GM19395 (cell line): ENCODE measurements around the gene GNGT2.
A peak's percentile ranks its signal among the peaks of the same experiment; 100 is the strongest.

Experiments
- ATAC-seq: cut with Tn5 transposase; IDR thresholded peaks from one replicate; pipeline ENCODE4 v1.9.1; 2021; ENCODE audit warnings: mild to moderate bottlenecking, moderate library complexity; ENCODE audit not compliant: unreplicated experiment

GNGT2 gene

DNA sequence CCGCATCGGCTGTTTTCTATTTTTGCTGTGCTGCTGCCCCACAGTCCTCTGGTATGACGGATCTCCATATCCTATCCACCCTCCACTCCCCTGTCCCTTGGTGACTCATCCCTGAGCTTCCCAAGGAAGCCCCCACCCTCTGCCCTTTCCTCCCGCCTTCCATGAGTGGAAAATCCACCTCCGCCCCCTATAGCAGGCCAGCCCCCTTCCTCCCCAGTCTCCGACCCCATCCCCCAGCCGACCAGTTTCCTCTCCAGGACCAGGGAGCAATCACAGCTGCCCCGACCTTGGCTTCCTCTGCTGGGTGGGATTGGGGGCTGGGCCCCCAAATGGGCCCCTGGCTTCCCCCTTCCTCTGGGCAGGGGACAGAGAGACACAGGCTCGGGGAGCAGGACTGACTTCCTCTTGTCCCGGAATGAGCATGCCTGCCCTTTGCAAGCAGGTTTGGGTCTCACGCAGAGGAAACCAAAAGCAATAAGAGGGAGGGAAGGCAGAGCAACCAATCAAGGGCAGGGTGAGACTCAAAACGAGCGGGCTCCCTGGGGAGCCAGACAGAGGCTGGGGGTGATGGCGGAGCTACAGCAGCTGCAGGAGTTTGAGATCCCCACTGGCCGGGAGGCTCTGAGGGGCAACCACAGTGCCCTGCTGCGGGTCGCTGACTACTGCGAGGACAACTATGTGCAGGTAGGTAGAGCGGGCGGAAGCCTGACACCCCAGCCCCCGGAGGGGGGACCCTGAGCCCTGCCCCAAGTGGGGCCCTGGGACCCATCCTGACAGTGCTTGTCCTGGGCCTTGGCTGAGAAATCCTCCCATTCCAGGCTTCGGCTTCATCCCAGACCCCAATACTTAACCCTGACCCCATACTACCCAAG lies at the start of gene GNGT2, which contains the start of gene ABI3:
Gene GNGT2, minus strand, starts transcription at position 417 of the 872 bp plus-strand sequence. CDS start 3,152 bp downstream, outside the sequence.
Gene ABI3, plus strand, starts transcription at position 550 of the 872 bp plus-strand sequence. Its CDS starts 18 bp downstream, at position 568.
- peak; percentile 83 for ATAC-seq

DNA sequence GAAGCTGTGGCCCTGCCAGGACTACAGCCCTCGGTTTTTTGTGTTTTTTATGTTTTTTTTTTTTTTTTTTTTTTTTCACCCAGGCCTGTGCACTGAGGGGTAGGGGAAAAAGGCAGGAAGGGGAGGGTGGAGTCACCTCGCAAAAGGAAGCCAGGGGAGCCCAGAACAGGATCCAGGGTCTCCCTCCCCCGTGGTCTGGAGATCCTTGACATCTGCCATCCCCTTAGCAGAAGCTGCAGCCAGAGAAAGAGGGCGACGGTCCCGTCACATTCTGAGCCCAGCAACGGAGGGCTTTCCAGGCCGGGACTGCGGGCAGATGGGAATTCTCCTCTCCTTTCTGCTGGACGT lies 49.3 kb upstream of the GNGT2 start:
- no peak for ATAC-seq

DNA sequence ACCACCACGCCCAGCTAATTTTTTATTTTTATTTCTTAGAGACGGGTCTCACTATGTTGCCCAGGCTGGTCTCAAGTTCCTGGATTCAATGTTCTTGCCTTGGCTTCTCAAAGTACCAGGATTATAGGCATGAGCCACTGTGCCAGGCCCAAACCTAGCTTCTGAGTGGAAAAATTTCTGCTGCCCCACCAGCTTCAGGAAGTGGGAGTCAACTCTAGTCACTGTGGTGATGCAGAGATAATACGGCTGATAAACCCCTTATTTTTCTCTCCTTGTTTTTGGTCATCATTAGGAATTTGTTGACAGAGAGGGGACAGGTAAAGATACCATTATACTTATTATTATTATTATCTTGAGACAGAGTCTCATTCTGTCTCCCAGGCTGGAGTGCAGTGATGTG lies 48.0 kb upstream of the GNGT2 start:
- ATAC-seq, result no peak

DNA sequence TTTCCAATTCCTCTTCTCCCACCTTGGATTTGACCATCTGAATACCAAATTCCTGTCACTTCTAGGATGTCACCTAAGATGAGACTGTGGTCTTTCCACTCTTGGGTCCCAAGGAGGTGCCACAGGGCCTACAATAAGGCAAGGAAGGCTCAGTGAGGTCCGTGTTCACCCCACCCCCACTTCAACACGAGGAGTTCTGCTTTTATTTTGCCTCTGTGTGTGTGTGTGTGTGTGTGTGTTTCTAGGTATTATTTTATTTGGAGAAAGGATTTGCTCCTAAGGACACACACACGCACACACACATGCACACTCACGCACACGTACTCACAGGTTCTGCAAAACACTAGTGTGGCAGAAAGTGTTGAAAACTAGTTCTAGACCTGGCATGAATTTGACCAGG lies 44.8 kb upstream of the GNGT2 start:
- ATAC-seq, result no peak

DNA sequence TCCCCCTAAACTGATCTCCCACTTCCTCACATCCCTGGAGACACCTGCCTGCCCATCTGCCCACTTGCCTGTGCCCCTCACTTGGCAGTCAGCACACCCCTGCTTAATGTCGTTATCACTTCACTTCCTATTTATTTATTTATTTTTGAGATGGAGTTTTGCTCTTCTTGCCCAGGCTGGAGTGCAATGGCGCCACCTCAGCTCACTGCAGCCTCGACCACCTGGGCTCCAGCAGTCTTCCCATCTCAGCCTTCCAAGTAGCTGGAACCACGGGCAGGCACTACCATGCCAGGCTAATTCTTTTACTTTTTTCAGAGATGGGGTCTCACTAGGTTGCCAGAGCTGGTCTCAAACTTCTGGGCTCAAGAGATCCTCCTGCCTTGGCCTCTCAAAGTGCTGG lies 43.7 kb upstream of the GNGT2 start:
- ATAC-seq, result no peak

DNA sequence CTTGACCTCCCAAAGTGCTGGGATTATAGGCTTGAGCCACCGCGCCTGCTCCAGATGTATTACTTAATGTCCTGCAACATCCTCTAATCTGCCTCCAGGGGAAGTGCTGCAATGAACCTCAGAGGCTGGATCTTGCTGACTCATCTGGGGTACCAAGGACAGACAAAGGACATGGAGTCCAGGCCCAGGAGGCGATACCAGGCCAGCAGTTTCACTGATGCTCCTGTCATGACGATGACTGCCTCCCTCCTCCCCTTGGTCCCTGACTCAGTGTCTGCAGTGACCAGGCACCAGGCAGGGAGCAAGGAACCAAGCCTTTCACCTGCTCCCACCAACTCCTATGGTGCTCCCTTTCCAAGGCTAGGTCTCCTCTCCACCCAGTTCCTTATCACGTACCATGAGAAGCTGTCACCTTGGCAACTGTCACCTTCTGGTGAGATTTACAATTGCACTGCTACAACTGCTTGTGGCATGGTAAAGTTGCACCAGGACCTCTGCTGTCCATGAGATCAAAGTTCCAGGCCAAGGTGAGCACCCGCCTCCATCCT lies 41.8 kb upstream of the GNGT2 start:
- no peak for ATAC-seq

DNA sequence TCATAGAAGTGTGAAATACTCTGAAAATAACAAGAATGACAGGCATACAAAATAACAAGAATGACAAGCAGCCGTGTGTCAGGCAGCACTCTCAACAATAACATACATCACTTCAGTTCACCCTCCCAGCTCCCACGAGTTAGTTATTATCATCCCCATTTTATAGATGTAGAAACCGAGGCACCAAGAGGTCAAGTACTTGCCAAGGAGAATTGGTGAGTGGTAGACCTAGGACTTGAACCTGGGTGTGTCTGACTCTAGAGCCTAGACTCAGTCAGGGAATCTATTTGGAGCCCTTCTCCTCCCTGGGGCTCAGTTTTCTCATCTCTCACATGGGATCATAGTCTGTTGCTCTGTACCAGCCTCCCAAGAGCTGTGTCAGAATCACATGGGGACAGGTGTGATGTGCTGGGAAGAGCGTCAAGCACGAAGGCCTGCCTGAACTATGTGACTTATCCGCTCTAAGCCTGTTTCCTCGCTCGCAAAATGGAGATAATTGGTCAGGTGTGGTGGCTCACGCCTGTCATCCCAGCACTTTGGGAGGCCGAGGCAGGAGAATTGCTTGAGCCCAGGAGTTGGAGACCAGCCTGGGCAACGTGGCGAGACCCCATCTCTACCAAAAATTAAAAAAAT lies 39.6 kb upstream of the GNGT2 start:
- ATAC-seq, result no peak

DNA sequence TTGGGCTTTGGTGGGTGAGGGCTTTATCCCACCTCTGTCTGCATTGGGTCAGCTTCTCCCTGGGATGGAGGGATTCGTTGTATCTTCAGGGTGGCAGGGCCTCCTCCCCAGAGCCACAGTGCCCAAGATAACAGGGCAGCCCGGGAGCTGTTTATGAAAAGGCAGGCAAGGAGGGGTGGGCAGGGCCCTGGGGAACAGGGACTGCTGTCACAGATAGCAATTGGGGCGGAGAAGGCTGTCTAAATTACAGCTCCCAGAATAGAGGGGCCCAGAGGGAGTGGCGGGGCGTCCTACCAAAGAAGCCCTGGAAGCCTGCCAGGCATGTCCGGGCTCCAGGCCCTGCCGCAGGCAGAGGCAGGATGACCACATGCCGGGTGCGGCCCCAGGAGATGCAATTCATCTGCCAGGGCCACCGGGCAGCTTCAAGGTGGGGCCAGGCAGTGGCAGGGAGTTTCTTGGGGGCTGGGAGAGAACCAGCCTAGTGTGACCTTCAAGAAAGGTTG lies 39.0 kb upstream of the GNGT2 start:
- ATAC-seq, result no peak

DNA sequence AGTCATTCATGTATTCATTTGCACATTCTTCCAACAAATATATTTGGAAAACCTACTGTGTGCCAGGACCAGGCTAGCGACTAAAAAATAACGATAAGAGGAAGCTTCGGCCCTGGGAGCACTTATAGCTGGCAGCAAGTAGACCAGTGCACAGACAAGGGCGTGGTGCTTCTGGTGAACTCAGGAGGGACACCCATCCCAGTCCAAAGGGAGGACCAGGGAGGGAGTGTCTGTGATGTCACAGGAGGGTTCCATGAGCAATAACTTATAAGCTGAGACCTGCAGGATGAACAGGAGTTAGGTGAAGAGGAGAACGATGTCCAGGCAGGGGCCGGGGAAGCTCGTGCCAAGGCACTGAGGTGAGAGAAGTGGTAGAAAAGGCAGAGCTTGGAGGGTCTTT lies 37.6 kb upstream of the GNGT2 start:
- no peak for ATAC-seq

DNA sequence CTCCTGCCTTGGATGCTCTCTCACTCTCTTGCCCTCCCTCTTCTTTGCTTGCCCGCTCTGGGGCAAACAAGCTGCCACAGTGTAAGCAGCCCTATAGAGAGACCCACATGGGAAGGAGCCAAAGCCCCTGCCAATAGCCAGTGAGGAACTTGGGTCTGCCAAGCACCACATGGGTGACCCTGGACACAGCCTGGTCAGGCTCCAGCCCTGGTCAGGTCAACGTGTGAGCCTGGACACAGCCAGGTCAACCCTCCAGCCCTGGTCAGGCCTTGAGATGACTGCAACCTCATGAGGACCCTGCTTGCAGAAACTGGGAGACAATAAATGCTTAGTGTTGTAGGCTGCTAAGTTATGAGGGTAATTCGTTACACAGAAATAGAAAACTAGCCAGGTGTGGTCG lies 34.5 kb upstream of the GNGT2 start:
- no peak for ATAC-seq

DNA sequence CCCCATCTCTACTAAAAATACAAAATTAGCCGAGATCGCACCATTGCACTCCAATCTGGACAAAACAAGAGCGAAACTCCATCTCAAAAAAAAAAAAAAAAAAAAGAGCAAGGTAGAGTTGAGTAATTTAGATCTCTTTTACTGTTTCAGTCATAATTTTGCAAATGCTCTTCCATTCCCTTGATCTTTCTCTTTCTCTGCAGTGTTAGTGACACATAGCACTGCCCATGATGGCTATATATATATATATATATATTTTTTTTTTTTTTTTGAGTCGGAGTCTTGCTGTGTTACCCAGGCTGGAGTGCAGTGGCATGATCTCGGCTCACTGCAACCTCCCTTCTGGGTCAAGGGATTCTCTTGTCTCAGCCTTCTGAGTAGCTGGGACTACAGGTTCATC lies 32.4 kb upstream of the GNGT2 start:
- ATAC-seq, result no peak

DNA sequence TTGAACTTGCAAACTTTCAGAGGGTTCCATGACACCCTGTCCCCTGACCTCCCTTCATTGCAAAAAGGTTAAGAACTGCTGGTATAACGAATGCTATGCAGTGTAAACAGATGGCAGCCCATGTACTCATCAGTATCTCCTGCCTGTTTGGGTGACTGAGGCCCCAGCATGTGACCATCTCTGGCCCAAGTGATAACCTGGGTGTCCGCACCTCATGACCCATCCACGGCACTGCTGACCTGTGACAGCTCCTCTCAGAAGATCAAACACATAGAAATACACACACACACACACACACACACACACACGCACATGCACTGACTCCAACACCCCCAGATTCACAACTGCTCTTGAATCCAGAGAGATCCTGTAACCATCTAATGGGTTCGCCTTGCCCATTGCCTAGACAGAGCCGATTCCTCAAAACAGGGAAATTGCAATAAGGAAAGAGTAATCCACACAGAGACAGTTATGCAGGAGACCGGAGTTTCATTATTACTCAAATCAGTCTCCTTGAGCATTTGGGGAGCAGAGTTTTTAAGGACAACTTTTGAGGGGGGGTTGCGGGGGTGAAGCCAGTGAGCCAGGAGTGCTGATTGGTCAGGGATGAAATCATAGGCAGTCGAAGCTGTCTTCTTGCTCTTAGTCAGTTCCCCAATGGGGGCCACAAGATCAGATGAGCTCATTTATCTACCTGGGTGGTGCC lies 31.5 kb upstream of the GNGT2 start:
- no peak for ATAC-seq

DNA sequence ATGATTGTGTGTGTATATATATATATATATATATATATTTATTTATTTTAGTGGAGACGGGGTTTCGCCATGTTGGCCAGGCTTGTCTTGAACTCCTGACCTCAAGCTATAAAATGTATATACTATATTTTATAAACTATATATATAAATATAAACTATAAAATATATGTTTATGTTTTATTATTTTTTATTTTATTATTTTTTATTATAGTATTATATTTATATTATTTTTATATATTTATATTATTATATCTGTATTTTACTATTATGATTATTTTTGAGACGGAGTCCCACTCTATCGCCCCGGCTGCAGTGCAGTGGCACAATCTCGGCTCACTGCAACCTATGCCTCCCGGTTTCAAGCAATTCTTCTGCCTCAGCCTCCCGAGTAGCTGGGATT lies 30.7 kb upstream of the GNGT2 start:
- ATAC-seq, result no peak

DNA sequence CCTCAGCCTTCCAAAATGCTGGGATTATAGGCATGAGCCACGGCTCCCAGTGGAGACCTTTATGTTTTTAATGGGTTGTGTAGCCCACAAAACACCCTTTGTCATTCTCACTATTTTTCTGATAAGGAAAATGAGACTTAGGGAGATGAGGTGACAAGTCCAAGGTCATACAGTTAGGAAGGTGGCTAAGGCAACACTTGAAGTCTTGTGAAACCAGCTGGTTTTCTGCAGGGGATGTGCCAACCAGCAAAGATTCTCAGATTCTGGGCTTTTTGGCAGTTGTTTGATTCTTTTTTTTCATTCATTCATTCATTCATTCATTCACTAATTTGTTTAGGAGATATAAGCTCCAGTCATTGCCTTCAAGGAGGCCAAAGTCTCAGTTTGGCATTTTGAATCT lies 30.2 kb upstream of the GNGT2 start:
- no peak for ATAC-seq

DNA sequence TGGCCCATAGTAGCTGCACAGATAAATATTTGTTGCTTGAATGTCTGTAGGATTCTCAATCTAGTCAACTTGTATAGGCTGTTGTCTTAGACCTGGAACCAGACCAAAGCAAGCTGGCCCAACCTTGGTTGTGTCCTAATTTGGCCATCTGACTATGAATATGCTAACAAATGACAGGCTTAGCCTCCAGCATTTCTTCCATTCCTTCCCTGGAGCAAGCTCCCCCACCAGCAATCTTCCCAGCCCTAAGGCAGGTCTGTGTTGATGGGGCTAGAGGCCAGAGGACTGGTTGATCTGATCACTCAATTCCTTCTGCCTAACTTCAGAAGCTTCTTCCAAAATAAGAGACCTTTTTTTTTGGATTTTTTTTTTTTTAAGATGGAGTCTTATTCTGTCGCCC lies 29.6 kb upstream of the GNGT2 start:
- no peak for ATAC-seq

DNA sequence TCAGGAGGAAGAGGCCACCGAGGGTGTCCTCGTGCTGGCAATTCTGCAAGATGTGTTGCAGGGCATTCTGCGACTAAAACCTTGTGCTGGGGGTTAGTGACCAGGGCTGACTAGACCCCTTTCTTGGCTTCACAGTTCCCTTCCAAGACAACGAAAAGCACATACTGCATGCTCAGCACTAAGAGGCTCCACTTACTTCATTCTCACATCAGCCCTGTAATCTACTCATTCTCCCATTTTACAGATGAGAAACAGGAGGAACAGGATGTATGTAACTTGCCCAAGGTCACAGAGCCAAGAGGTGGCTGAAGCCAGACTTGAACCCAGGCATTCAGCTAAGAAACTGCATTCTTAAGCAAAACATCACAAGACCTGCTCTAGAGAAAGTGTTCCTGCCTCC lies 25.5 kb upstream of the GNGT2 start:
- ATAC-seq, result no peak

DNA sequence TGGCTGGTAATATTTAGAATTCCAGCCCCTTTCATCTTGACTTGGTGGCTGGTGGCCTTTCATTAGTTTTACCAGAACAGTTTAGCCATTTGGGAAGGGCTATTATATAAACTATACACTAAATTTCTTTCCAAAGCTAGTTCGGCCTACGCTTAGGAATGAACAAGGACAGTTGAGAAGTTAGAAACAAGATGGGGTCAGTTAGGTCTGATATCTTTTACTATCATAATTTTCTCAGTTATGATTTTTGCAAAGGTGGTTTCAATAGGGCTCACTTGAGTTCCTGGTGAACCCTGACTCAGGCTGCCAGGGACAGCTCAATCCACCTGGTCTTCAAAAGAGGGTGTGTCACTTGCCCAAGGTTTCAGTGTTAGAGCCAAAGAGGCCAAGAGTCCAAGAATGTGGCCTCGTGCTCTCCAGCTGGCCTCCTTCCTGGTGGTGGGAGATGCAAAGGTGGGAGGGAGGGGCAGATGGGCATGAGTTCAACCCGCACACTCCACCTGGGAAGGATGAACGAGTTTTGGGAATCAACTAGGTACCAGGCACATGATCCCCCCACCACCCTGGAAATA lies 24.2 kb upstream of the GNGT2 start:
- no peak for ATAC-seq

DNA sequence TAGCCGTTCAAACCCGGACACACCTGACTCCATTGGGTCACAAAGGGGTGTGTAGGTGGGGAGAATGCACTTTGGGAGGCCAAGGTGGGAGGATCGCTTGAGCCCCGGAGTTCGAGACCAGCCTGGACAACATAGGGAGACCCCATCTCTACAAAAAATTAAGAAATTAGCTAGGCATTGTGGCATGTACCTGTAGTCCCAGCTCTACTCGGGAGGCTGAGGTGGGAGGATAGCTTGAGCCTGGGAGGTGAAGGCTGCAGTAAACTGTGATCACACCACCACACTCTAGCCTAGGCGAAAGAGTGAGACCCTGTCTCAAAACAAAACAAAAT lies 21.2 kb upstream of the GNGT2 start:
- ATAC-seq, result no peak

DNA sequence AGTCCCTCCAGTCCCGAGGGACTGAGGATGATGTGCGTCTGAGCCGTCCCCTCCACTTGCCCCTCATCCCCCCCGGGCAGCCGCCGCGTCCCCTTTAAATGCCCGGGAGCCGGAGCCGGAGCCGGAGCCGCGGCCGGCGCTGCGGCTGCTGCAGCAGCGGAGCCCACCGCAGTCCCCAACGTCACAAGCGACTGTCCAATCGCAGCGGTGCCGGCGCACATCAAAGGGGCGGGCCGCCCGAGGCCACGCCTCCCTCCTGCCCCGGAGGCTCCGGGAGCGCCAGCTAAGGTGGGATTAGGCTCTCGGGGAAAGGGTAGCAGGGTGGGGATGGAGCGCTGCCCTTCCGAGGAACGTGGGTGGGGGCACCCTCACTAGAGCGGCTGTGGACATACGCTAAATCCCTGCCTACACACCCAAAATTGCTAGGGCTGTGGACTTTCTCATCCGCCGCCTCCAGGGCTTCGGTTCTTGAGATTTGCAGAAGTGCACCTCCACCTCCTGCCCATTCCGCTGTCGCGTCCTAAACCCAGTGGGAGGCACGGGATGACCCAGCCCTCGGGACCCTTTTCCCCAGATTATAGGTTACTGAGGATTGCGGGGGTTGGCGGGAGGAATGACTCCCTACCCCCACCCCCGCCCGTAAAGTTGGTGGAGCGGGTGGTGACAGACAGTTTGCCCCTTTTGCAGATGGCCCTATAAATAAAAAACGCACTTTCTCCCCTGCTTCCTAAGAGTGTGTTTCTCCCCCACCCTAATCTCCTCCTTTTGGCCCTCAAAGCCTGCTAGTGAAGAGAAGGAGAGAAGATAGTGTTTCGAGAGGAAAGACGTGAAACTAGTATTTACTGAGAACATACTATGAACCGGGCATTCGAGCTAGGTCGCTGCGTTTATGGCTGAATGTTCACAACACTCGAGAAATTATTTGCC lies 20.5 kb upstream of the GNGT2 start, which contains the start of gene PHOSPHO1:
Gene PHOSPHO1, minus strand, starts transcription at position 152 of the 927 bp plus-strand sequence. CDS start 4,096 bp downstream, outside the sequence.
- ATAC-seq, result peak; percentile 84
